Lower leg skin (tissue), 3 donors: ENCODE measurements around the gene TGFBR2.

Experiments
- POLR2A ChIP-seq, 2 donors: fragments of 450-650 bp; IDR thresholded peaks; one replicate each; pipeline ENCODE4 v1.6.1; 2016 to 2017; ENCODE audit warnings: antibody characterized with exemption in 2 of 2, mild to moderate bottlenecking in 1 of 2, moderate library complexity in 1 of 2
- TF ChIP-seq, protein P1 (sequence below), 3 donors: fragments of 450-650 bp; IDR thresholded peaks; one replicate each; pipeline ENCODE4 v1.5.1; 2016; ENCODE audit warnings: antibody characterized with exemption in 3 of 3, mild to moderate bottlenecking in 3 of 3, moderate library complexity in 2 of 3

DNA sequence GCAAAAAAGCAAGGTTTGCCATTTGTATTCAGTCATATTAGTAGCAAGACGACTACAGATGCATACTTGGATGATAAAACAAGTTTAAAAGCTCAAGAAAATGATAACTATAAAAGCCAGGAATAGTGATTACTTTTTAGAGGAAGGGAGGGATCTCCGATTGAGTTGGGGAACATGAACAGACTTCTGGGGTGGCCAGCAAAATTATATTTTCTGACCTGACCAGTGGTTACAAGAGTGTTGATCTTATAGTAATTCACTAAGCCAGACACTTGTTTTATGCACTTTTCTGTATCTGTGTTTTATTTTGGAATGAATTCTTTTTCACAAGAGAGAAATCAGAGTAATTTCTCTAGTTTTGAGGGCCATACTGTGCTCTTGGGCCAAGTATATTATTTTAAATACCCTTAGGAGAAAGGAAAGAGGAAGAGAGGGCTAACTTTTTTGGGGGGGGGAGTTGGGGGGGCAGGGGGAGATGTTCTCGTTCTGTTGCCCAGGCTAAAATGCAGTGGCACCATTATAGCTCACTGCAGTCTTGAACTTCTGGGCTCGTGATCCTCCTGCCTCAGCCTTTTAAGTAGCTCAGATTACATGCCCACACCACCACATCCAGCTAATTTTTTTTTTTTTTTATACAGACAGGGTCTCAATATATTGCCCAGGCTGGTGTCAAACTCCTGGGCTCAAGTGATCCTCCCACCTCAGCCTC lies 57.3 kb downstream of the TGFBR2 start:
- TF ChIP-seq, protein P1, sequence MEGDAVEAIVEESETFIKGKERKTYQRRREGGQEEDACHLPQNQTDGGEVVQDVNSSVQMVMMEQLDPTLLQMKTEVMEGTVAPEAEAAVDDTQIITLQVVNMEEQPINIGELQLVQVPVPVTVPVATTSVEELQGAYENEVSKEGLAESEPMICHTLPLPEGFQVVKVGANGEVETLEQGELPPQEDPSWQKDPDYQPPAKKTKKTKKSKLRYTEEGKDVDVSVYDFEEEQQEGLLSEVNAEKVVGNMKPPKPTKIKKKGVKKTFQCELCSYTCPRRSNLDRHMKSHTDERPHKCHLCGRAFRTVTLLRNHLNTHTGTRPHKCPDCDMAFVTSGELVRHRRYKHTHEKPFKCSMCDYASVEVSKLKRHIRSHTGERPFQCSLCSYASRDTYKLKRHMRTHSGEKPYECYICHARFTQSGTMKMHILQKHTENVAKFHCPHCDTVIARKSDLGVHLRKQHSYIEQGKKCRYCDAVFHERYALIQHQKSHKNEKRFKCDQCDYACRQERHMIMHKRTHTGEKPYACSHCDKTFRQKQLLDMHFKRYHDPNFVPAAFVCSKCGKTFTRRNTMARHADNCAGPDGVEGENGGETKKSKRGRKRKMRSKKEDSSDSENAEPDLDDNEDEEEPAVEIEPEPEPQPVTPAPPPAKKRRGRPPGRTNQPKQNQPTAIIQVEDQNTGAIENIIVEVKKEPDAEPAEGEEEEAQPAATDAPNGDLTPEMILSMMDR (IDR thresholded peaks at IDR 0.05): no peak
- TF ChIP-seq POLR2A (IDR thresholded peaks at IDR 0.05): no peak
